ENCODE data around the gene TRMT1L.
"Not testable (repeated sequence)": the region's sequence is repeated elsewhere in the genome, so short reads cannot be mapped to it uniquely, and the experiment has no call there.

The TRMT1L gene, protein sequence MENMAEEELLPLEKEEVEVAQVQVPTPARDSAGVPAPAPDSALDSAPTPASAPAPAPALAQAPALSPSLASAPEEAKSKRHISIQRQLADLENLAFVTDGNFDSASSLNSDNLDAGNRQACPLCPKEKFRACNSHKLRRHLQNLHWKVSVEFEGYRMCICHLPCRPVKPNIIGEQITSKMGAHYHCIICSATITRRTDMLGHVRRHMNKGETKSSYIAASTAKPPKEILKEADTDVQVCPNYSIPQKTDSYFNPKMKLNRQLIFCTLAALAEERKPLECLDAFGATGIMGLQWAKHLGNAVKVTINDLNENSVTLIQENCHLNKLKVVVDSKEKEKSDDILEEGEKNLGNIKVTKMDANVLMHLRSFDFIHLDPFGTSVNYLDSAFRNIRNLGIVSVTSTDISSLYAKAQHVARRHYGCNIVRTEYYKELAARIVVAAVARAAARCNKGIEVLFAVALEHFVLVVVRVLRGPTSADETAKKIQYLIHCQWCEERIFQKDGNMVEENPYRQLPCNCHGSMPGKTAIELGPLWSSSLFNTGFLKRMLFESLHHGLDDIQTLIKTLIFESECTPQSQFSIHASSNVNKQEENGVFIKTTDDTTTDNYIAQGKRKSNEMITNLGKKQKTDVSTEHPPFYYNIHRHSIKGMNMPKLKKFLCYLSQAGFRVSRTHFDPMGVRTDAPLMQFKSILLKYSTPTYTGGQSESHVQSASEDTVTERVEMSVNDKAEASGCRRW

GRCh38 chr1:185156854-185157598 is at the start of gene TRMT1L, which contains the start of gene SWT1:
TSS of gene TRMT1L (minus strand) at chr1:185156953. CDS start at chr1:185156712, 241 bp downstream.
TSS of gene SWT1 (plus strand) at chr1:185157167. CDS start at chr1:185160842, 3,675 bp downstream.
- peak; percentile 100 for DNase-seq

- DNase-seq = no peak
These were observed 44.1 kb upstream of the TRMT1L start for GRCh38 chr1:185200889-185201288.

- not testable (repeated sequence) for DNase-seq
These were observed 42.0 kb upstream of the TRMT1L start for GRCh38 chr1:185198712-185199111.

GRCh38 chr1:185193756-185194155 is 37.0 kb upstream of the TRMT1L start:
- DNase-seq = no peak

GRCh38 chr1:185170291-185170848 is 13.6 kb upstream of the TRMT1L start:
- peak; percentile 63 for DNase-seq

- no peak for DNase-seq
These were observed 9.4 kb upstream of the TRMT1L start for GRCh38 chr1:185166106-185166505.

DNA sequence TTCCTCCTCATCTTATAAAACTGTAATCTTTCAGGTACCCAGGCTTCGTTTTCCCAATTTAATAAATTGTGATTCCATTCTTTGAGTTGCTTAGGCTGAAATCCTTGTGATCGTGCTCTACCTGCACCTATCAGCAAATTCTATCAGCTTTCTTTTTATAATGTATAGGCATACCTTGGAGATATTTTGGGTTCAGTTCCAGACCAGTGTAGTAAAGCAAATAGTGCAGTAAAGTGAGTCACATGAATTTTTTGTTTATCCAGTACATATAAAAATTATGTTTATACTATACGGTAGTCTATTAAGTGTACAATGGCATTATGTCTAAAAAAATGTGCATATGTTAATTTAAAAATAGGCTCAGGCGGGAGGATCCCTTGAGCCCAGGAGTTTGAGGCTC is 5.7 kb upstream of the TRMT1L start:
- DNase-seq = no peak

DNA sequence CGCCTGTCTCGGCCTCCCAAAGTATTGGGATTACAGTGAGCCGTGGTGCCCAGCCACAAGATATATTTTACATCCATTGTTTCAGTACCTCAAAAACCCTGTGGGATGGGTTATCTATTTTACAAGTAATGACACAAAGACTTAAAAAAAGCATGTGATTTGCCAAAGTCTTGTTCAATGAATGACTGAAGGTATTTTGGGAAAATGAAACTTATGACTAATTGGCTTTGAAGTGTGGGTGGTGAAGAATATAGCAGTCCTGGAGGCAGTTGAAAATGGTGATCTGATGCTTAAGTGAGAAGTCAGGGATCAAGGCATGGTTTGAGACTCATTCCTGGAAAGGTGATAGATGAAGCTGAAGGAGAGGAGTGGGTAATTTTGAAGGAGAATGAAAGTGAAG is 3.2 kb upstream of the TRMT1L start:
- peak; percentile 92 for DNase-seq

GRCh38 chr1:185158800-185159199 is 2.0 kb upstream of the TRMT1L start:
- DNase-seq = no peak

GRCh38 chr1:185157599-185158412 is 1.1 kb upstream of the TRMT1L start:
- peak; percentile 8 for DNase-seq

DNA sequence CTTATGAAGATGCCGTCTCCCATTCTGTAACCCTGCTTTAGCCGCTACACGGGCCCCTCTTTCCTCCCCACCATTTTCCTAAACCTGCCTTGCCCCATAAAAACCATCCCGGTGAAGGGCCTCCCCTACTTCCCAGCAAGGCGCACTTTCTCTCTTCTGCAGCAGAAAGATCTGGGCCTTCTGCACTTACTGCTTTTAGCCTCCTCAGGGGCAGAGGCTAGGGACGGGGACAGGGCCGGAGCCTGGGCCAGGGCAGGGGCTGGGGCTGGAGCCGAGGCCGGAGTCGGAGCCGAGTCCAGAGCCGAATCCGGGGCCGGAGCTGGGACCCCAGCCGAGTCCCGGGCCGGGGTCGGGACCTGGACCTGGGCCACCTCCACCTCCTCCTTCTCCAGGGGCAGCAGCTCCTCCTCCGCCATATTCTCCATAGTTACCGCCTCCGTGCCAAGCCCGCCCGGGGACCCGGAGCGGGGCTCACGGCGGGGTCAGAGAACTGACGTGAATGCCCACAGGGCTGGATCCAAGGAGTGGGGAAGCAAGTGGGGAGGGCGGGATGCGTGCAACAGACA is 382 bp downstream of the TRMT1L start:
- DNase-seq = no peak

- peak; percentile 76 for DNase-seq
These were observed 1.0 kb downstream of the TRMT1L start for GRCh38 chr1:185155600-185156287.

DNA sequence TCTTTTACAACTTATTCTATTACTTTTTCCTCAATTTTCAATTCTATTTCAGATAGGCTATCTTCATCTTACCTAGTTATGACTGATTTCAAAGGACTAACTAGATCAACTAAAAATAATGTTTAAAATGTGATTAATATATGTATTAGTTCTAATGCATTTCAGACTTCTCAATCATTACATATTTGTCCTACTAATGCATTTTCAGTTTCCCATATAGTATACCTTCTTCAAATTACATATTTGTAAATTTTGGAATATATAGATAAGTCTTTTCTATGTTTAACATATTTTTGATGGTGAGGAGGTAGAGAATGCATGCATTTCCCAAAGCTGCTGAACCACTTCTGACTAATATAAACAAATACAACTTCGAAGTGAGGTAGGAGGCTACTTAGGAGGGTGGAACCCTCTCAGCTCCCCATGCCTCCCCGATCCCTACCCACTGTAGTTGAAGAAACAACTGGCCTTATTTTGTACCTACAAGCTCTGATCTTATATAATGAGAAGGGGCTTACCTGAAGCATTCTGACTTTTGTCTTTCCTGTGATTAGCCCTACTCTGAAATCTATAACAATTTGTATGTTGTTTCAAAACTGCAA is 1.7 kb downstream of the TRMT1L start:
- no peak for DNase-seq

DNA sequence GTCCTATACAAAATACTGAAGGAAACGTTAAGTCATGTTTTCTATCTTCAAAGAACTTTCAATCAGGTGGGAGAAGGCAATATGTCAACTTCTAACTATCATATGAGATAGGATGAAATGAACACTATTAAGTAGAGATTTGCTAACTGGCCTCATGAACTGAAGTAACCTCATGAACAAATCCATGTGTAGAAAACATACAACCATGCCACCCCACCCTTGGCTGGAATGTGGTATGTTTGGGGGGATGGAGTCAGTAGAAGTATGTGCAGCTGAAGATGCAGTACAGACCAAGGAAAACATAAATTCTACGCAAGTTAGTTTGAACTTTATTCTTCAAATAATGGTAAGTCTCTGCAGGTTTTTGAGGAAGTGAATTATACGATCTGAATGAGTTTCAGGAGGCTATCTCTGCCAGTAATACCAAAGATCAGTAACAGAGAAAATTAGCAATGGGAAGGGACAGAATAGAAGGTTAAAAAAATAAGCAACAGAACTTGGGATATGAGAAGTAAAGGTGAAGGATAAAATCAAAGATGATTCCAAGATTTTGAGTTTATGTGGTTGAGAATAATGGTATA is 4.5 kb downstream of the TRMT1L start:
- DNase-seq = no peak

GRCh38 chr1:185151215-185151614 is 5.5 kb downstream of the TRMT1L start:
- no peak for DNase-seq

- no peak for DNase-seq
These were observed 12.5 kb downstream of the TRMT1L start for GRCh38 chr1:185144233-185144632.

DNA sequence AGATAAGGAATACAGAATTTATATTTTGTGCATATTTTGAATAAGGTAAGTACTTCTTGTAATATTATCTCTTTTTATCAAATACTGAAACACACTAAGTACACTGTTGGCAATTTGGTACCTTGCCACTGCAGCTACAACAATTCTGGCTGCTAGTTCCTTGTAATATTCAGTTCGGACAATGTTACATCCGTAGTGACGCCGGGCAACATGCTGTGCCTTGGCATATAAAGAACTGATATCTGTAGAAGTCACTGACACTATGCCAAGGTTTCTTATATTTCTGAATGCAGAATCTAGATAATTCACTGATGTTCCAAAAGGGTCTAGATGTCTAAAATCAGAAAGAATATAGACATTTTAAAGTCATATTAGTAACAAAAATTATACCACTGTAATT is 17.5 kb downstream of the TRMT1L start:
- DNase-seq = no peak

DNA sequence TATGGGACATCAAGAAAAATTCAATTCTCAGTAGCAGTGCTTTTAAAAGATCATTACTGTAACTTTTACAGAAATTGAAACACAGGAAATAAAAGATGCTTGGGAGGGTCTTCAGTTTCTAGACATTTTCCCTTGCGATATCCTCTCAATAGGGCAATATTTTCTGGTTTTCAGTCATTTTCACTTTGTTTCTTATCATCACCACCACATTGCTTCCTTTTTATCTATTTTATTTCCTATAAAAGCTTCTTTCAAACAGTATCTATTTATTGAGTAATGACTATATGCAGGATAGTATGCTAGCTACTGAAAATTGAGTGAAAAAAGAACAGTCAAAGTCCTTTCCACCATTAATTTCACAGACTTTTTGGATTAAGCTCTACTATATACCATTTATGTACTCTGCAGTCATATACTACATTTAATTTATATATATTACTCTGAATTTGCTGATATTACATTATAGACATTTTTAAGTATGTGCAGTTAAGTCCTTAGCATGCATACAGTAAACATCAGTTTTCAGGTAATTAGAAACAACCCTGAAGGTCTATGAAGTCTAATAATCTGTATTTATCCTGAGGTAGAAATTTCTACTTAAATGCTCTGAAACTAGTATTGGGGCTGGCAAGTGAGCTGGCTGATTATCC is 18.7 kb downstream of the TRMT1L start:
- DNase-seq = no peak

DNA sequence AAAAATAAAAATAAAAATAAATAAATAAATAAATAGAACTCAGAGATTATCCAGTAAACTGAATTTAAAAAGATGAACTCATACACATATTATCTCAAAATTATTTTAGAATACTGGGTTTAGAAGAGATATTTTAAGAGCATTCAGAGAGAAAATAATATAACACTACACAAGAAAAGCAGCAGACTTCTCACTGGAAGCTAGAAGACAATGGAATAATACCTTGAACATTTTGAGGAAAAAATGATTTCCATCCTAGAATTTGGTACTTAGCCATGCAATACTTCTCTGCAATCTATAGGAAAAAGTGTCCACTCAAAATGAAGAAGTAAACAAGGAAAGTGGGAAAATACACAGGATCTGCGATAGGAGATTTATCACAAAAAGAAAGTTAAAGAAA is 24.2 kb downstream of the TRMT1L start:
- DNase-seq = no peak

DNA sequence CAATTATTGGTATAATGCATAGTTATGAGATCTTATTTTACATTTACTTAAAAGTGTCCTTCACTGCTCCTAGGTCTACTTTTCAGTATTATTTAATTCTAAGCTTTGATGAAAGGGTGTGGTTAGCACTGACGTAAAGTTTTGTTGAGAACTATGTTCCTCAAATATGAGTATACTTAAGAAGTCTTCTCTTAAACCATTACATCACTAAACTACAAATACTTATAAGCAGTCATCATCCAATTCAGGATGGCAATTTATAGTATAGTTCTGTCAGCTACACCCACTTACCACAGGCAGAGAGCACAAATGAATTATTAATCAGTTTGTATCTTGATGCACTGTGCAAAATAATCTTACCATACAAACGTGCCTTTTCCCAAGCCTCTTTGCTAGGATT is 27.0 kb downstream of the TRMT1L start:
- peak; percentile 39 for DNase-seq

Data from inflammatory macrophage treated with lipopolysaccharide for 4 hours (primary cell).